HEK293 (cell line): ENCODE measurements around the gene BMX.

Experiments used
- CTCF ChIA-PET: fragments of 350-600 bp; formaldehyde crosslinking; extraction: SDS; loops from one replicate; lab custom pipeline; 2021; ENCODE audit warnings: antibody characterized with exemption; lab: Yijun Ruan, JAX
- POLR2A ChIA-PET: fragments of 300-600 bp; formaldehyde crosslinking; extraction: SDS; loops from one replicate; lab custom pipeline; 2020; ENCODE audit warnings: antibody characterized with exemption, inconsistent platforms; lab: Yijun Ruan, JAX
- H3K27ac ChIP-seq: fragments of 200-500 bp; sonication (Bioruptor generic); 2 replicates; pipeline ENCODE4 v1.5.1; 2014; ENCODE audit warnings: low read depth, low read length, control low read depth, inconsistent platforms; ENCODE audit errors: extremely low read depth
- H3K36me3 ChIP-seq, 2 experiments: fragments of 200-500 bp in 1 of 2; sonication (Bioruptor generic) in 1 of 2; 1 replicate in 1 of 2; 2 replicates in 1 of 2; pipeline ENCODE4 v1.5.1; 2014 to 2017; ENCODE audit warnings: inconsistent platforms in 2 of 2, low read length in 2 of 2; ENCODE audit not compliant: control insufficient read depth in 2 of 2, insufficient read depth in 1 of 2
- H3K4me1 ChIP-seq: fragments of 200-500 bp; sonication (Bioruptor generic); 2 replicates; pipeline ENCODE4 v1.5.1; 2014; ENCODE audit warnings: mild to moderate bottlenecking, low read length, inconsistent platforms; ENCODE audit not compliant: control insufficient read depth, insufficient read depth
- H3K4me3 ChIP-seq: 2 replicates; pipeline ENCODE4 v1.5.1; 2011; ENCODE audit warnings: low read depth, mild to moderate bottlenecking, control low read depth, low read length, moderate library complexity
- H3K9me3 ChIP-seq: fragments of 200-500 bp; sonication (Bioruptor generic); 2 replicates; pipeline ENCODE4 v1.5.1; 2014; ENCODE audit warnings: low read depth, low read length, inconsistent platforms; ENCODE audit not compliant: control insufficient read depth, insufficient read depth
- KLF7 ChIP-seq: fragments of 450-650 bp; formaldehyde crosslinking; IDR thresholded peaks from 2 replicates; pipeline ENCODE4 v1.5.1; 2016; ENCODE audit warnings: missing biosample characterization, missing genetic modification characterization, borderline replicate concordance
- ZBTB1 ChIP-seq: fragments of 450-650 bp; formaldehyde crosslinking; IDR thresholded peaks from 2 replicates; pipeline ENCODE4 v1.5.1; 2016; ENCODE audit warnings: missing biosample characterization, missing genetic modification characterization
- ZBTB11 ChIP-seq: fragments of 450-650 bp; formaldehyde crosslinking; conservative IDR thresholded peaks from 2 replicates; pipeline ENCODE4 v1.5.1; 2016; ENCODE audit warnings: low read depth, missing biosample characterization, missing genetic modification characterization
- ZBTB20 ChIP-seq: fragments of 450-650 bp; formaldehyde crosslinking; IDR thresholded peaks from 2 replicates; pipeline ENCODE4 v1.5.1; 2016; ENCODE audit warnings: missing biosample characterization, missing genetic modification characterization
- ZBTB26 ChIP-seq: fragments of 450-650 bp; formaldehyde crosslinking; optimal IDR thresholded peaks from 2 replicates; pipeline ENCODE3; 2016; ENCODE audit warnings: missing biosample characterization, mild to moderate bottlenecking, missing genetic modification characterization
- ZBTB49 ChIP-seq: fragments of 450-650 bp; formaldehyde crosslinking; IDR thresholded peaks from 2 replicates; pipeline ENCODE4 v1.5.1; 2016; ENCODE audit warnings: missing biosample characterization, missing genetic modification characterization, low read depth
- ZNF114 ChIP-seq: fragments of 450-650 bp; formaldehyde crosslinking; IDR thresholded peaks from 2 replicates; pipeline ENCODE4 v1.5.0; 2017; ENCODE audit warnings: missing biosample characterization, missing genetic modification characterization
- ZNF133 ChIP-seq: fragments of 450-650 bp; formaldehyde crosslinking; IDR thresholded peaks from 2 replicates; pipeline ENCODE4 v1.5.1; 2016; ENCODE audit warnings: missing biosample characterization, missing genetic modification characterization
- ZNF16 ChIP-seq: fragments of 450-650 bp; formaldehyde crosslinking; IDR thresholded peaks from 2 replicates; pipeline ENCODE4 v1.5.1; 2016; ENCODE audit warnings: low read depth, missing biosample characterization, missing genetic modification characterization
- ZNF175 ChIP-seq: fragments of 450-650 bp; formaldehyde crosslinking; IDR thresholded peaks from 2 replicates; pipeline ENCODE4 v1.5.1; 2016; ENCODE audit warnings: missing biosample characterization, missing genetic modification characterization
- ZNF214 ChIP-seq: fragments of 450-650 bp; formaldehyde crosslinking; IDR thresholded peaks from 2 replicates; pipeline ENCODE4 v1.5.1; 2017; ENCODE audit warnings: missing biosample characterization, mild to moderate bottlenecking, missing genetic modification characterization, borderline replicate concordance
- ZNF223 ChIP-seq: fragments of 450-650 bp; formaldehyde crosslinking; IDR thresholded peaks from 2 replicates; pipeline ENCODE4 v1.5.1; 2016; ENCODE audit warnings: missing biosample characterization, missing genetic modification characterization
- ZNF274 ChIP-seq, 2 experiments: fragments of 200-500 bp in 1 of 2; fragments of 450-650 bp in 1 of 2; sonication (Bioruptor generic) in 1 of 2; formaldehyde crosslinking in 1 of 2; IDR thresholded peaks; 2 replicates each; pipeline versions ENCODE4 v1.5.1 to v1.6.1; 2014 to 2016; ENCODE audit warnings: borderline replicate concordance in 1 of 2, inconsistent platforms in 1 of 2, low read length in 1 of 2, missing biosample characterization in 1 of 2, missing genetic modification characterization in 1 of 2
- ZNF324 ChIP-seq: fragments of 450-650 bp; formaldehyde crosslinking; IDR thresholded peaks from 2 replicates; pipeline ENCODE4 v1.5.1; 2016; ENCODE audit warnings: missing biosample characterization, missing genetic modification characterization
- ZNF350 ChIP-seq: fragments of 450-650 bp; formaldehyde crosslinking; IDR thresholded peaks from 2 replicates; pipeline ENCODE4 v1.5.0; 2017; ENCODE audit warnings: missing biosample characterization, mild to moderate bottlenecking, missing genetic modification characterization
- ZNF354C ChIP-seq: fragments of 450-650 bp; formaldehyde crosslinking; IDR thresholded peaks from 2 replicates; pipeline ENCODE4 v1.5.1; 2016; ENCODE audit warnings: missing biosample characterization, missing genetic modification characterization, low read depth, borderline replicate concordance
- ZNF37A ChIP-seq: fragments of 450-650 bp; IDR thresholded peaks from 2 replicates; pipeline ENCODE4 v1.5.1; 2018; ENCODE audit warnings: missing biosample characterization, missing genetic modification characterization
- ZNF501 ChIP-seq: fragments of 450-650 bp; formaldehyde crosslinking; IDR thresholded peaks from 2 replicates; pipeline ENCODE4 v1.5.1; 2016; ENCODE audit warnings: missing biosample characterization, missing genetic modification characterization
- ZNF510 ChIP-seq: fragments of 450-650 bp; formaldehyde crosslinking; IDR thresholded peaks from 2 replicates; pipeline ENCODE4 v1.5.1; 2018; ENCODE audit warnings: mild to moderate bottlenecking, missing genetic modification characterization, missing biosample characterization; ENCODE audit not compliant: insufficient replicate concordance
- ZNF548 ChIP-seq: fragments of 450-650 bp; formaldehyde crosslinking; IDR thresholded peaks from 2 replicates; pipeline ENCODE4 v1.5.1; 2016; ENCODE audit warnings: missing biosample characterization, missing genetic modification characterization
- ZNF555 ChIP-seq: fragments of 450-650 bp; formaldehyde crosslinking; conservative IDR thresholded peaks from 2 replicates; pipeline ENCODE4 v1.5.1; 2017; ENCODE audit warnings: missing biosample characterization, mild to moderate bottlenecking, missing genetic modification characterization, inconsistent platforms
- ZNF596 ChIP-seq: fragments of 450-650 bp; IDR thresholded peaks from 2 replicates; pipeline ENCODE4 v1.5.0; 2018; ENCODE audit warnings: missing biosample characterization, mild to moderate bottlenecking, missing genetic modification characterization, moderate library complexity
- ZNF677 ChIP-seq: fragments of 450-650 bp; IDR thresholded peaks from 2 replicates; pipeline ENCODE4 v1.5.0; 2018; ENCODE audit warnings: missing biosample characterization, mild to moderate bottlenecking, missing genetic modification characterization, moderate library complexity
- ZNF707 ChIP-seq: fragments of 450-650 bp; formaldehyde crosslinking; IDR thresholded peaks from 2 replicates; pipeline ENCODE4 v1.5.1; 2016; ENCODE audit warnings: missing biosample characterization, missing genetic modification characterization
- ZNF776 ChIP-seq: fragments of 450-650 bp; formaldehyde crosslinking; IDR thresholded peaks from 2 replicates; pipeline ENCODE4 v1.5.0; 2017; ENCODE audit warnings: missing biosample characterization, missing genetic modification characterization, borderline replicate concordance

BMX gene

GRCh38 chrX:15566244-15566643 is 65.6 kb downstream of the BMX start:
- ChIA-PET CTCF (interaction anchor here (0.6 to 2.7 kb wide), 9 partner anchors 12 to 230 kb away, joined by 3 to 24 read pairs (median 9); partner anchors contain the start of gene BMX), POLR2A (no interaction called here)
- Histone ChIP-seq H3K36me3 (no peaks in the 10 kb centered on the region), H3K9me3 (no peaks in the 10 kb centered on the region), H3K4me3 (no peak overlapping the region), H3K27ac (no peak overlapping the region), H3K4me1 (no peaks in the 10 kb centered on the region)
- TF ChIP-seq ZNF596 (no peak), ZNF175 (no peak), ZNF114 (tag by site-specific recombination) (no peak), ZNF37A (no peak), ZNF354C (tag by site-specific recombination) (no peak), ZNF133 (tag by site-specific recombination) (no peak), ZBTB49 (no peak), ZNF214 (tag by site-specific recombination) (no peak), ZNF350 (no peak), ZNF776 (tag by site-specific recombination) (no peak), ZNF501 (no peak), ZBTB26 (no peak), KLF7 (tag by site-specific recombination) (no peak)
- TF ChIP-seq, all 188 proteins: peak for 0

- TF ChIP-seq ZNF548 (tag by site-specific recombination) (no peak), ZNF677 (tag by site-specific recombination) (no peak), ZBTB11 (tag by site-specific recombination) (no peak), ZNF510 (no peak), ZNF223 (no peak), ZNF16 (tag by site-specific recombination) (no peak), ZNF274 (IDR thresholded peaks at IDR 0.05; ENCODE audit: low read length) (no peak), ZNF274 (tag by site-specific recombination; IDR thresholded peaks at IDR 0.05; ENCODE audit: borderline replicate concordance) (no peak), ZBTB1 (no peak), ZNF555 (tag by site-specific recombination) (no peak), ZNF776 (tag by site-specific recombination) (no peak), ZNF707 (tag by site-specific recombination) (no peak), ZNF324 (tag by site-specific recombination) (no peak), ZNF596 (no peak), ZBTB20 (tag by site-specific recombination) (no peak)
- POLR2A ChIA-PET, result interaction anchor here (0.5 kb wide), 1 partner anchor 288 kb away, joined by 3 read pairs; the partner anchor contains the start of gene AP1S2
- CTCF ChIA-PET, result interaction anchor here (0.7 to 1.0 kb wide), 3 partner anchors 9 to 496 kb away, joined by 3 to 5 read pairs (median 3); no protein-coding TSS in a partner anchor
Measured at GRCh38 chrX:15567267-15567666, 66.7 kb downstream of the BMX start.

More at GRCh38 chrX:15567267-15567666, 66.7 kb downstream of the BMX start:
- Histone ChIP-seq H3K4me1 (no peaks in the 10 kb centered on the region), H3K9me3 (no peaks in the 10 kb centered on the region), H3K4me3 (no peak overlapping the region), H3K27ac (no peak overlapping the region), H3K36me3 (no peaks in the 10 kb centered on the region)
